Measurements from ENCODE around the gene CDH1. TPM values are rescaled to one million over a fixed set of nuclear protein-coding genes. Genes with fewer than 3 reads are reported as not detected.

CDH1 gene
- total RNA-seq, 4 donors from 2014 or later, result 156 to 243 (median 188) TPM

DNA sequence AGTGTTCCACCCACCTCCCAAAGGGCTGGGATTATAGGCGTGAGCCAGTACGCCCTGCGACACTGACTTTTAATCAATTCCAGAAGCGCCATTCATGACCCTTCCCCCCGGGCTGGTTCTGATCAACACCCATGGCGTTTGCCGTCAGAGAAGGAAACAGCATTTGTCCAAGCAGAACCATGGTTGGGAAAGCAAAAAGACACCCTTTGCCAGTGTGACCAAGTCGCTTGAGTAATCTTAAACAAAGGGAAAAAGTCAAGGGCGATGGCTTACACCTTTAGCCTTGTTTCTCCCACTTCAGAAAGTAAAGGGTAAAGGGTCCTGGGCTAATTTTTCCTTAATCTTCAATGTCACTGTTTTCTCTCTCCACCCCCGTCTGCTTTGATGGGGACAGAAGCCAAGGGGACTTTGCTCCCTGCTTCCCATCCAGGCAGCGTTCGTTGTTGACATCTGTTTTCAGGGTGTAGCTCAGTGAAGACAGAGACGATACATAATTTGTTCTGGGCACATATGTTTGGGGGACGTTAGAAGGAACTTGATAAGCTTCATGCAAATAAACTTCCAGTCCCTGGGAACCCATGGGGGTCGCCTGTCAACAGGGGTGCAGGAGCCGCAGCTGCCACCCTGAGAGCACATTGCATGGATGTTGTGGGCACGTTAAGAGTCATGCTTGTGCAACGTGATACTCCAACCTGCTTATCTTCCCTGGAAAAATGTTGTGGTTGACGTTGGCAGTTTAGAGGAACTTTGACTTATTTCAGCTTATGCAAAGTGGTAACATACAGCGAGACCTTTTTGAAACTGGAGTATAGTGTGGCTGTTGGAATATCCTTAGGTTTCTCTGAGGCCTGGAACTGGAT lies 55.6 kb downstream of the CDH1 start:
- 59 to 64% methylated on average over 20 of the region's 20 CpGs for WGBS, 2 donors
- no peak overlapping the region for H3K4me3 ChIP-seq (ENCODE audit: low read depth, poor library complexity, severe bottlenecking)
- intact Hi-C loops (cut with DNase I; ENCODE audit: low total_unique reads), result loop anchor here (10.0 kb wide), 1 partner anchor 88 kb away; no protein-coding TSS in a partner anchor
- TF ChIP-seq POLR2A (IDR thresholded peaks at IDR 0.05), result no peak
- TF ChIP-seq, protein P1, sequence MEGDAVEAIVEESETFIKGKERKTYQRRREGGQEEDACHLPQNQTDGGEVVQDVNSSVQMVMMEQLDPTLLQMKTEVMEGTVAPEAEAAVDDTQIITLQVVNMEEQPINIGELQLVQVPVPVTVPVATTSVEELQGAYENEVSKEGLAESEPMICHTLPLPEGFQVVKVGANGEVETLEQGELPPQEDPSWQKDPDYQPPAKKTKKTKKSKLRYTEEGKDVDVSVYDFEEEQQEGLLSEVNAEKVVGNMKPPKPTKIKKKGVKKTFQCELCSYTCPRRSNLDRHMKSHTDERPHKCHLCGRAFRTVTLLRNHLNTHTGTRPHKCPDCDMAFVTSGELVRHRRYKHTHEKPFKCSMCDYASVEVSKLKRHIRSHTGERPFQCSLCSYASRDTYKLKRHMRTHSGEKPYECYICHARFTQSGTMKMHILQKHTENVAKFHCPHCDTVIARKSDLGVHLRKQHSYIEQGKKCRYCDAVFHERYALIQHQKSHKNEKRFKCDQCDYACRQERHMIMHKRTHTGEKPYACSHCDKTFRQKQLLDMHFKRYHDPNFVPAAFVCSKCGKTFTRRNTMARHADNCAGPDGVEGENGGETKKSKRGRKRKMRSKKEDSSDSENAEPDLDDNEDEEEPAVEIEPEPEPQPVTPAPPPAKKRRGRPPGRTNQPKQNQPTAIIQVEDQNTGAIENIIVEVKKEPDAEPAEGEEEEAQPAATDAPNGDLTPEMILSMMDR (IDR thresholded peaks at IDR 0.05), result no peak
- no peak for DNase-seq (ENCODE audit: low spot score in 2 of 2)

DNA sequence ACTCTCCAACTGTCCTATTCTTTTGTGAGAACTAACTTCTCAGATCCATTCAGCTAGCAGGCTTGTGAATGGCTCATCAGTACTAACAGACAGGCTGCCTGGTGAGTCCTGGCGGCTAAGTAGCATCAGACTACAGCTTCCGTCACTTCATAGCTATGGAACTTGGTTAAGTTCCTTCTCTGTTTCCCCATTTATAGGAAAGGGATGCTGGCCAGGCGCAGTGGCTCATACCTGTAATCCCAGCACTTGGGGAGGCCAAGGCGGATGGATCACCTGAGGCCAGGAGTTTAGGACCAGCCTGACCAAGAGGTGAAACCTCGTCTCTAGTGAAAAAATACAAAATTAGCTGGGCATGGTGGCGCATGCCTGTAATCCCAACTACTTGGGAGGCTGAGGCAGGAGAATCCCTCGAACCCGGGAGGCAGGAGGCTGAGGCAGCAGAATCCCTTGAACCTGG lies 56.3 kb downstream of the CDH1 start:
- WGBS, 2 donors, result 90 to 94% methylated on average over 8 of the region's 8 CpGs
- TF ChIP-seq POLR2A (IDR thresholded peaks at IDR 0.05), result no peak
- TF ChIP-seq, protein P1 (IDR thresholded peaks at IDR 0.05), result no peak
- DNase-seq (ENCODE audit: low spot score in 2 of 2), result no peak
- intact Hi-C loops (cut with DNase I; ENCODE audit: low total_unique reads), result loop anchor here (10.0 kb wide), 1 partner anchor 89 kb away; no protein-coding TSS in a partner anchor
- H3K4me3 ChIP-seq (ENCODE audit: low read depth, poor library complexity, severe bottlenecking), result no peak overlapping the region

DNA sequence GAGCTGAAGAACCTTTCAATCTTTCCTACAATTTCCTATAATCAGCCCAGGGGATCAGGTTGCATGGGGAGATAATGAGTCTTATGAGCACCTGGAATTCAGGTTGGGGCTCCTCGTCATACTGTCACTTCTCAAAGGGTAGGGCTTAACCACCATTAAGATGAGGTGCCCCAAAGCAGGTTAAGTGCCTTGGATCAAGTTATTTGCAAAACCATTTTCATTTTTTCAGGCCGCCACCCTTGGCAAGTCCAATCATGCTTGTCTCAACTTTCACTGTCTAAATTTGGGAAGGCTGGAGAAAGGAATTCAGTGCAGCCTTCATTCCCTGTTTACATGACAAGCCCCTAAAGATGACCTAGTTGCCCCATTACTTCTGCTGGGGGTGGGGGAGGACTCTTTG lies 61.3 kb downstream of the CDH1 start:
- intact Hi-C loops (cut with DNase I; ENCODE audit: low total_unique reads), result loop anchor here (10.0 kb wide), 1 partner anchor 94 kb away; no protein-coding TSS in a partner anchor
- TF ChIP-seq, protein P1 (IDR thresholded peaks at IDR 0.05), result no peak
- no peak for TF ChIP-seq POLR2A (IDR thresholded peaks at IDR 0.05)
- 43 to 54% methylated on average over 2 of the region's 2 CpGs for WGBS, 2 donors
- peak in 1 of 2 donors; percentile 32 for DNase-seq (ENCODE audit: low spot score in 2 of 2)
- no peak overlapping the region for H3K4me3 ChIP-seq (ENCODE audit: low read depth, poor library complexity, severe bottlenecking)

DNA sequence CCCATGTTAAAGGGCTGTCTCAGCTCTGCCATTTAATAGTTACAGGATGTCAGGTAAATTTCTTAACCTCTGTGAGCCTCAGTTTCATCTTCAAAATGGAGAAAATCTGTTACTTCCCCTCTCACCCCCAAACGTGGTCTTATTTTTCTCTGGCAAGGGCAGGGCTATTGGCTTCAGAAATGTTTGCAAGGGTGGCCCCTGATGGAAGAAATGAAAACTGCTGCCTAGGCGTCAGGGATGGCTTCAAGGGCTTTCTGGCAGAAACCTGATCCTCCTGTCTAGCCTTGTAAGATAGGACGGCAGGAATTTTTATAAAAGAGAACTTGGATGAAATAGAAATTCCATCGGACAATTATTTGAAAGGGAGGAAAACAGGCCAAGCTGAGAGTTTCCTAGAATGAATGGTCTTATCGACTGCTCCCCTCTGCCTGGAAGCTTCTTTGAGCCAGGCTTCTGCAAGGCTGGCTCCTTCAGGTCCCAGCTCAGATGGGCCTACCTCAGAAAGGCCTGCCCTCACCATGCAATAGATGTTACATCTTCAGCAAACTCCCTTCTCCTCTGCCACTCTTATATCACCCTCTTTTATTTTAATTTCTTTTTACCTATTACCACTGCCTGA lies 63.3 kb downstream of the CDH1 start:
- WGBS, 2 donors, result 11 to 29% methylated on average over 5 of the region's 5 CpGs
- intact Hi-C loops (cut with DNase I; ENCODE audit: low total_unique reads), result no loop called here
- no peak overlapping the region for H3K4me3 ChIP-seq (ENCODE audit: low read depth, poor library complexity, severe bottlenecking)
- DNase-seq (ENCODE audit: low spot score in 2 of 2), result peak in 1 of 2 donors; percentile 51
- TF ChIP-seq, protein P1 (IDR thresholded peaks at IDR 0.05), result no peak
- no peak for TF ChIP-seq POLR2A (IDR thresholded peaks at IDR 0.05)

DNA sequence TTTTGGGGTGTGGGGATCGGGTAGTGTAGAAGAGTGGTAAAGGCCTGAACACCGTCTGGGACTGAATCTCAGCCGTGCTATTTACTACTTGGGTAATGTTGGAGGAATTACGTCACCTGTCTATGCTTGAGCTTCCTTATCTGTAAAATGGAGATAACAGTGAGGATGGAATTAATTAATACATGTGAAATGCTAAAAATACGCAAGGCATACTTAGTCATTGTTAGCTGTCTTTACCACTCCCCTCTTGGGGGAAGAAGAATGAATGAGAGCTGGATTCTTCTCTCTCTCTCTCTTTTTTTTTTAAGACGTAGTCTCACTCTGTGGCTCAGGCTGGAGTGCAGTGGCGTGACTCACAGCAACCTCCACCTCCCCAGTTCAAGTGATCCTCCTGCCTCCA lies 65.1 kb downstream of the CDH1 start:
- intact Hi-C loops (cut with DNase I; ENCODE audit: low total_unique reads), result no loop called here

More for the DNA sequence above, 65.1 kb downstream of the CDH1 start:
- TF ChIP-seq POLR2A (IDR thresholded peaks at IDR 0.05), result no peak
- TF ChIP-seq, protein P1 (IDR thresholded peaks at IDR 0.05), result no peak
- no peak for DNase-seq (ENCODE audit: low spot score in 2 of 2)
- no peak overlapping the region for H3K4me3 ChIP-seq (ENCODE audit: low read depth, poor library complexity, severe bottlenecking)
- WGBS, 2 donors, result 86 to 87% methylated on average over 7 of the region's 7 CpGs
